Lower lobe of right lung (tissue), 2 donors: ENCODE measurements around the gene ASCC2. TPM values are rescaled to one million over a fixed set of nuclear protein-coding genes. Genes with fewer than 3 reads are reported as not detected.

Experiments
- ATAC-seq, 2 donors: fragments of 200-7000 bp; cut with Tn5 transposase; one replicate each; pipeline ENCODE4 v1.9.1; 2020 to 2022; ENCODE audit warnings: mild to moderate bottlenecking in 2 of 2, moderate library complexity in 2 of 2
- DNase-seq: peaks from one replicate; pipeline ENCODE4 v3.0.0-alpha.2; 2020
- H3K27ac ChIP-seq: fragments of 200-600 bp; one replicate; pipeline ENCODE4 v1.8.0; 2022
- H3K27me3 ChIP-seq: fragments of 200-600 bp; one replicate; pipeline ENCODE4 v1.8.0; 2022; ENCODE audit warnings: low read depth
- H3K36me3 ChIP-seq: fragments of 200-600 bp; one replicate; pipeline ENCODE4 v1.8.0; 2022; ENCODE audit warnings: mild to moderate bottlenecking
- H3K4me1 ChIP-seq: fragments of 200-600 bp; one replicate; pipeline ENCODE4 v1.8.0; 2022
- H3K4me3 ChIP-seq: fragments of 200-600 bp; one replicate; pipeline ENCODE4 v1.8.0; 2022; ENCODE audit warnings: mild to moderate bottlenecking
- H3K9me3 ChIP-seq: fragments of 200-600 bp; one replicate; pipeline ENCODE4 v1.8.0; 2022
- intact Hi-C: fragments of 100-400 bp; cut with DNase I; formaldehyde crosslinking; loops from one replicate; pipeline ENCODE4 v1.11.0; 2022
- total RNA-seq: library from RNA; stranded (reverse); fragmentation: NEBNext Ultra II Directional; extraction: Animal tissue kit (Norgen Biotek cat#: 25700); gene quantifications from one replicate; pipeline ENCODE4 v1.2.1, GENCODE V29; 2021
- TF ChIP-seq, protein P1 (sequence below): fragments of 200-600 bp; IDR thresholded peaks from one replicate; pipeline ENCODE4 v1.8.0; 2022; ENCODE audit warnings: antibody characterized with exemption, mild to moderate bottlenecking
- donor health status: DM: no; HTN: yes; CAD: no; lungs with severe emphysema.

ASCC2 gene
- total RNA-seq, 1 donor from 2014 or later = 65.4 TPM

DNA sequence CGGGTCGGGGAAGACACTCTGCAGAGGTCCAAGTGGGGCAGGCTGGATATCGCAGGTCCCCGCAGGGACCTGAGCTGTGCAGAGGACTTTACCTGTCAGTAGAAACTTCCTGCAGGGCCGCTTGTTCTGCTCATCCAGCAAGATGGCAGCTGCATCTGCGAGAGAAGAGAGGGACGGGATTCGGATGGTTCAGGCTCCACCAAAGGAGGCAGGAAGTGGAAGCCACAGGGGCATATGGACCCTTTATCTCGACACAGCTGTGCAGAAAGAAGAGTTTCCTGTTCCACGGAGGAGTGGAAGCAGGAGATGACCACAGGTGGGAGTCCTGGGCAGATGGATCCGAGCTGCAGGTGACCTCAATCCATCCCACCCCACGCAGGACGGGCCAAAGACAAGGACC lies 95.7 kb downstream of the ASCC2 start:
- no peaks in the 10 kb centered on the region for H3K4me1 ChIP-seq
- H3K36me3 ChIP-seq = peaks cover 71% of the 10 kb centered on the region
- DNase-seq = no peak
- no peak overlapping the region for H3K27ac ChIP-seq
- no peaks in the 10 kb centered on the region for H3K27me3 ChIP-seq
- no peak overlapping the region for H3K4me3 ChIP-seq
- no peak for ATAC-seq
- intact Hi-C loops = no loop called here
- TF ChIP-seq, protein P1, sequence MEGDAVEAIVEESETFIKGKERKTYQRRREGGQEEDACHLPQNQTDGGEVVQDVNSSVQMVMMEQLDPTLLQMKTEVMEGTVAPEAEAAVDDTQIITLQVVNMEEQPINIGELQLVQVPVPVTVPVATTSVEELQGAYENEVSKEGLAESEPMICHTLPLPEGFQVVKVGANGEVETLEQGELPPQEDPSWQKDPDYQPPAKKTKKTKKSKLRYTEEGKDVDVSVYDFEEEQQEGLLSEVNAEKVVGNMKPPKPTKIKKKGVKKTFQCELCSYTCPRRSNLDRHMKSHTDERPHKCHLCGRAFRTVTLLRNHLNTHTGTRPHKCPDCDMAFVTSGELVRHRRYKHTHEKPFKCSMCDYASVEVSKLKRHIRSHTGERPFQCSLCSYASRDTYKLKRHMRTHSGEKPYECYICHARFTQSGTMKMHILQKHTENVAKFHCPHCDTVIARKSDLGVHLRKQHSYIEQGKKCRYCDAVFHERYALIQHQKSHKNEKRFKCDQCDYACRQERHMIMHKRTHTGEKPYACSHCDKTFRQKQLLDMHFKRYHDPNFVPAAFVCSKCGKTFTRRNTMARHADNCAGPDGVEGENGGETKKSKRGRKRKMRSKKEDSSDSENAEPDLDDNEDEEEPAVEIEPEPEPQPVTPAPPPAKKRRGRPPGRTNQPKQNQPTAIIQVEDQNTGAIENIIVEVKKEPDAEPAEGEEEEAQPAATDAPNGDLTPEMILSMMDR = no peak
- H3K9me3 ChIP-seq = no peaks in the 10 kb centered on the region

DNA sequence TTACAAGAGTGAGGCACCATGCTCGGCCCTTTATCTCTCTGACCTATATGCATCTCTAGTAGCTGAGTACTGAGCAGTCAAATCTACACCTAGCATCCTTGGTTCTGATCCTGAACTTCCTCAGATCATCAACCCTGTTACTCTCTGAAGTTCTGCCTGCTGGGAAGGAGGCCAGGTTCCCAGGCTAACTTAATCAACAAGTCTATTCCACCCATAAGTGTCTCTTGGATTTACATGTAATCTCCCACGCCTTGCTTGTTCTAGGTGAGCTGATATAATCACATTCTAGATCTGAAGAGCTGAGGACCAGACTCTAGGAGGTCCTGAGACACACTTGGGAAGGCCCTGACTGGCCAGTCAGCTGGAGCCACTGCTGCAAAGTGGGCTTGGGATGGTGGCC lies 96.1 kb downstream of the ASCC2 start:
- no peak for DNase-seq
- Histone ChIP-seq H3K4me3 (no peak overlapping the region), H3K4me1 (no peaks in the 10 kb centered on the region), H3K27ac (no peak overlapping the region), H3K36me3 (peaks cover 67% of the 10 kb centered on the region), H3K27me3 (no peaks in the 10 kb centered on the region), H3K9me3 (no peaks in the 10 kb centered on the region)
- no peak for ATAC-seq
- intact Hi-C loops = no loop called here
- TF ChIP-seq, protein P1 = no peak

DNA sequence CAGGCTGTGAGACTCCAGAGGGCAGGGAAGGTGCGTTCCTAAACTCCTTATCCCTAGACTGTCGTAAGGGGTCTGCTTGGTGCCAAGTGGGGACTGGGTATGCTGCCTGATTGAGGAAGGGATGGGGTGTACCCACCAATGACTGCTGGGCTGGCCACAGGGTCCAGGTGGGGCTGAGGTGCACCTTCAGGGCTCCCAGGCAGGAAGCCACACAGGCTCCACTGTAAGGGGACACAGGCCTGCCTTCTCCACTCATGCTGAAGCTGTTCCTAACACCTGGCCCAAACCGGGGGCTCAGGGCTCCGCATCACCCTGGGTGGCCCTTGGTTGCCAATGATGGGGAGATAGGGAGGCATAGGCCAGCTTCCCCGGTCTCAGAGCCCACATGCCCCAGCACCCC lies 97.9 kb downstream of the ASCC2 start:
- Histone ChIP-seq H3K9me3 (no peaks in the 10 kb centered on the region), H3K4me3 (no peak overlapping the region), H3K27ac (no peak overlapping the region), H3K36me3 (peaks cover 54% of the 10 kb centered on the region), H3K27me3 (no peaks in the 10 kb centered on the region), H3K4me1 (no peaks in the 10 kb centered on the region)
- ATAC-seq = no peak
- no peak for DNase-seq
- TF ChIP-seq, protein P1 = no peak
- intact Hi-C loops = no loop called here

DNA sequence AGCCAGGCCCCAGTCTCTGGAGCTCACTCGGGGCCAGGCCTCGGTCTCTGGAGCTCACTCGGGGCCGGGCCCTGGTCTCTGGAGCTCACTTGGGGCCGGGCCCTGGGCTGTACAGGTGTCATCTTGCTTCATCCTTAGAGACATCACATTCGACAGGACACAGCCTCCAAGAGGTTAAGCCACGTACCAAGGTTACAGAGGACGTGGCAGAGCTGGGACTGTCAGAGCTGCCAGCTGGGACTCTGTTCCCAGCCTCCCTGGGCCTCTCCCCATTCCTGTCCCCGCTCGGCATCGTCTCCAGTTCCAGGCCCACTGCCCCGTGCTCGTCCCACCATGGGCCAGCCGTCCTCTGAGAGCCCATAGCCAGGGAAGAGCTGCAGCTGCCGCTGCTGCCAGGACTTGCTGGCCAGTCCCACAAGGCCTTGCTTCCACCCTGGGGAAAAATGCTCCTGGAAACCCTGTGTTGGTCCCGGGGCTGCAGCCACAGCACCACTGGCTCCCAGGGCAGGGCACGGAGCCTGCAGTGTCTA lies 98.7 kb downstream of the ASCC2 start:
- Histone ChIP-seq H3K36me3 (peaks cover 58% of the 10 kb centered on the region), H3K4me1 (no peaks in the 10 kb centered on the region), H3K27me3 (no peaks in the 10 kb centered on the region), H3K4me3 (no peak overlapping the region), H3K27ac (no peak overlapping the region), H3K9me3 (no peaks in the 10 kb centered on the region)
- ATAC-seq (no peak), DNase-seq (no peak)
- TF ChIP-seq, protein P1 = no peak
- intact Hi-C loops = no loop called here

Other genes starting within 250 kb of the ASCC2 start
- gene NF2, start 234.6 kb downstream of the ASCC2 start, total RNA-seq = 42.4 TPM
- not detected for gene CABP7, start 118.3 kb downstream of the ASCC2 start, total RNA-seq
- 18.3 TPM for gene ZMAT5, start 71.3 kb downstream of the ASCC2 start, total RNA-seq
- 80.3 TPM for gene UQCR10, start 70.9 kb downstream of the ASCC2 start, total RNA-seq
- 58.9 TPM for gene MTMR3, start 44.9 kb upstream of the ASCC2 start, total RNA-seq
- gene HORMAD2, start 242.2 kb upstream of the ASCC2 start, total RNA-seq = not detected